Activated B cell treated with CpG ODN at 0.5 μM for 24 hours (primary cell): ENCODE data around the gene PRKCE. TPM values are rescaled to one million over a fixed set of nuclear protein-coding genes. Genes with fewer than 3 reads are reported as not detected.

ENCODE experiments used
- ATAC-seq: fragments of 200-7000 bp; cut with Tn5 transposase; one replicate; pipeline ENCODE4 v1.10.0; 2021; ENCODE audit warnings: low read depth, mild to moderate bottlenecking, moderate library complexity
- CTCF ChIA-PET: fragments of 350-600 bp; sonication (Branson Sonifier 250); formaldehyde crosslinking; loops from one replicate; lab custom pipeline; 2021; ENCODE audit warnings: antibody characterized with exemption; lab: Charles Lee
- POLR2A ChIA-PET: fragments of 350-600 bp; sonication (Branson Sonifier 250); formaldehyde crosslinking; loops from one replicate; lab custom pipeline; 2021; ENCODE audit warnings: antibody characterized with exemption; lab: Charles Lee
- DNase-seq: peaks from one replicate; pipeline ENCODE4 v3.0.0; 2022
- H3K27ac Mint-ChIP-seq: one replicate; pipeline ENCODE4 v1.8.0; 2020; ENCODE audit warnings: mixed read lengths
- H3K27me3 Mint-ChIP-seq: one replicate; pipeline ENCODE4 v1.8.0; 2021; ENCODE audit warnings: mixed read lengths
- H3K36me3 Mint-ChIP-seq: one replicate; pipeline ENCODE4 v1.8.0; 2021; ENCODE audit warnings: low read depth, mixed read lengths
- H3K4me1 Mint-ChIP-seq: one replicate; pipeline ENCODE4 v1.8.0; 2021; ENCODE audit warnings: mixed read lengths
- H3K4me3 Mint-ChIP-seq: one replicate; pipeline ENCODE4 v1.8.0; 2020; ENCODE audit warnings: mild to moderate bottlenecking, mixed read lengths
- H3K9me3 Mint-ChIP-seq: one replicate; pipeline ENCODE4 v1.8.0; 2020; ENCODE audit warnings: mixed read lengths
- intact Hi-C: fragments of 100-400 bp; cut with micrococcal nuclease; formaldehyde crosslinking; loops from one replicate; pipeline ENCODE4 v1.15.1; 2024
- total RNA-seq: library from RNA; stranded (reverse); gene quantifications from 2 replicates; pipeline ENCODE4 v1.2.3, GENCODE V29; 2022
- TF ChIP-seq, protein P1 (sequence below): fragments of 200-600 bp; IDR thresholded peaks from one replicate; pipeline ENCODE4 v1.8.0; 2022; ENCODE audit warnings: antibody characterized with exemption, mild to moderate bottlenecking

PRKCE gene
- total RNA-seq, 1 donor from 2014 or later, result 53.8 TPM

DNA sequence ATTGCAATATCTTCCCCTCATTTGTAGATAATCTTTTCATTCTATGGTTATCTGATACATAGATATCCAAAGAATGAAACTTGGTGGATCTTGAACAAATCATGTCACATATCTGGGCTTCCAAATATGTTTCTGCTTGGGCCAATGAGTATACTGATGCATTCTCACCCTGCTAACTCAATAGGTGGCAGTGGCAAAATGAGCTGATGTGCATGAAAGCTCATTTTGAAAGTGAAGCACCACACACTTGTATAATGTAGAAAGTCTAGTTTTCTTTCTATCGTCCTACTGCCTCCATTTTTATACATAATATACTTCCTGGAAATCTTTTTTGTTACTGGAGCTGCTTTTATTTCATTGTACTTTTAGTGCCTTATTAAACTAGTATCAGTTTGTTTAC is 208.2 kb downstream of the PRKCE start:
- ChIA-PET POLR2A (interaction anchor here (0.8 kb wide), 1 partner anchor 10 kb away, joined by 3 read pairs; no protein-coding TSS in a partner anchor), CTCF (interaction anchor here (1.2 to 1.4 kb wide), 2 partner anchors 12 to 24 kb away, joined by 3 to 4 read pairs; no protein-coding TSS in a partner anchor)
- H3K9me3 Mint-ChIP-seq, result no peaks in the 10 kb centered on the region
- no peak overlapping the region for H3K4me3 Mint-ChIP-seq
- peaks cover 40% of the 10 kb centered on the region for H3K4me1 Mint-ChIP-seq
- intact Hi-C loops, result loop anchor here (2.0 kb wide), 1 partner anchor 17 kb away; no protein-coding TSS in a partner anchor
- DNase-seq (no peak), ATAC-seq (no peak)
- H3K36me3 Mint-ChIP-seq, result no peaks in the 10 kb centered on the region
- no peaks in the 10 kb centered on the region for H3K27me3 Mint-ChIP-seq
- H3K27ac Mint-ChIP-seq, result no peak overlapping the region
- TF ChIP-seq, protein P1, sequence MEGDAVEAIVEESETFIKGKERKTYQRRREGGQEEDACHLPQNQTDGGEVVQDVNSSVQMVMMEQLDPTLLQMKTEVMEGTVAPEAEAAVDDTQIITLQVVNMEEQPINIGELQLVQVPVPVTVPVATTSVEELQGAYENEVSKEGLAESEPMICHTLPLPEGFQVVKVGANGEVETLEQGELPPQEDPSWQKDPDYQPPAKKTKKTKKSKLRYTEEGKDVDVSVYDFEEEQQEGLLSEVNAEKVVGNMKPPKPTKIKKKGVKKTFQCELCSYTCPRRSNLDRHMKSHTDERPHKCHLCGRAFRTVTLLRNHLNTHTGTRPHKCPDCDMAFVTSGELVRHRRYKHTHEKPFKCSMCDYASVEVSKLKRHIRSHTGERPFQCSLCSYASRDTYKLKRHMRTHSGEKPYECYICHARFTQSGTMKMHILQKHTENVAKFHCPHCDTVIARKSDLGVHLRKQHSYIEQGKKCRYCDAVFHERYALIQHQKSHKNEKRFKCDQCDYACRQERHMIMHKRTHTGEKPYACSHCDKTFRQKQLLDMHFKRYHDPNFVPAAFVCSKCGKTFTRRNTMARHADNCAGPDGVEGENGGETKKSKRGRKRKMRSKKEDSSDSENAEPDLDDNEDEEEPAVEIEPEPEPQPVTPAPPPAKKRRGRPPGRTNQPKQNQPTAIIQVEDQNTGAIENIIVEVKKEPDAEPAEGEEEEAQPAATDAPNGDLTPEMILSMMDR, result no peak

DNA sequence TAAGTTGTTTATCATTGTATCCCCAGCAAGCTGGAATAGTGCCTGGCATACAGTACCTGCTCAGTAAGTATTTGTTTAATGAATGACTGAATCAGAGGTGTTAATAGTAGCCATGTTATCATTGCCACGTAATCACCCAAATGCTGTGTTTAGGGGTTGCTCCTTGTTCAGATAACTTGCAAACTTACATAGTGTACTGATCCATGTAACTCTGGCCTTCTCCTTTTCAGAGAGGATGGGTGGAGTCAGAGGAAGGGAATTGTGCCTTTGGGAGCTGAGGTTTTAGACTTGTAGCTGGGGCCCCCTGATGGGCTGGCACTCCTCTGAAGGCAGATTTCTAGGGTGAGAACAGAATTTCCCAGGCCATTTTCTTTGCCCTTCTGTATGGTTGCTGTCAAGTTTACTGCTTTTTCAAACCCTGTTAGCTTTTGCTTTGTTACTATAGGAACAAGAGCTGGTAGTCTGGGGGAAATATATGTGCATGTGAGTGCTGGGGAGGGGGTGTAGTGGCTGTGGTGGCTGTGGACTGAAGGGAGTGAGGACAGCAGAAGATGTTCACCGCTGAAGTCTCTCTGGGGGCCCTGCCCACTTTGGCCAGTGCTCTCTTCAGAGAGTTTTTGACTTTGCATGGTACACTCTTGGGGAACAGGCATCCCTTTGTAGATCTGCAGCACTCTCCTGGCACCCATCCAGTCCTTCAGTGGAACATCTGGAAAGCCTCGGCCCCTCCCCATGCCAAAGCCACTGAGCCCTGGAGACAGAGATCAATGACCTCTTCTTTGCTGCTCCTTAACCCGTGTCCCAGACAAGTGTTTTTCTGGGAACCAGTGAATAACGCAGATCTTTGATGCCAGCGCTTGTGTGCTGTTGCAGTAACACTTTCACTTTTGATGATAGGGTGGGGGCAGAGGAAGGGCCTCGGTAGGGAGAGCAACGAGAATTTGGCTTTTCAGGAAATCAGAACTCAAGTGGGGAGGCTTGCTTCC is 209.0 kb downstream of the PRKCE start:
- Mint-ChIP-seq H3K27me3 (no peaks in the 10 kb centered on the region), H3K4me1 (peaks cover 39% of the 10 kb centered on the region), H3K4me3 (peak overlapping the region; percentile 84), H3K27ac (peak overlapping the region; percentile 81), H3K9me3 (no peaks in the 10 kb centered on the region), H3K36me3 (no peaks in the 10 kb centered on the region)
- no peak for DNase-seq
- TF ChIP-seq, protein P1, result no peak
- peak; percentile 52 for ATAC-seq
- intact Hi-C loops, result loop anchor here (2.0 kb wide), 1 partner anchor 18 kb away; no protein-coding TSS in a partner anchor
- POLR2A ChIA-PET, result interaction anchor here (0.8 kb wide), 1 partner anchor 10 kb away, joined by 3 read pairs; no protein-coding TSS in a partner anchor
- CTCF ChIA-PET, result interaction anchor here (1.2 to 1.4 kb wide), 2 partner anchors 13 to 23 kb away, joined by 3 to 4 read pairs; no protein-coding TSS in a partner anchor

DNA sequence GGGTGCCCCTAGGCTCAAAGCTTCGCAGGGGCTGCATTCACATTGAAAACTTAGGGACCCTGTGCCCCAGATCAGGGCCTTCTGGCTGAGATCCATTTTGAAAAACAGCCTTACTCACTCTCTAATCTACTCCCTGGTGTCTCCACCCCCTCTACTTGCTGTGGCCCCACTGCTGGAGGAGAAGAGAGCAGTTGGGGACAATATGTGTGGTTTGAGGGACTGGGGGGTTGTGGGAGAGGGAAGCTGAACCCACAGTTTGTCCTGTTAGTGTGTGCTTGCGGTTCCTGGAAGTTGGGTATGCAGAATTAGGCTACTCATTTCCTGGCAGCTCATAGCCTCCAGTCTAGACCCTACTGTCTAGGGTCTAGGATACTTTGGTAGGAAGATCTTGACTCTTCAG is 211.4 kb downstream of the PRKCE start:
- intact Hi-C loops, result no loop called here
- no peak for ATAC-seq
- H3K27ac Mint-ChIP-seq, result no peak overlapping the region

DNA sequence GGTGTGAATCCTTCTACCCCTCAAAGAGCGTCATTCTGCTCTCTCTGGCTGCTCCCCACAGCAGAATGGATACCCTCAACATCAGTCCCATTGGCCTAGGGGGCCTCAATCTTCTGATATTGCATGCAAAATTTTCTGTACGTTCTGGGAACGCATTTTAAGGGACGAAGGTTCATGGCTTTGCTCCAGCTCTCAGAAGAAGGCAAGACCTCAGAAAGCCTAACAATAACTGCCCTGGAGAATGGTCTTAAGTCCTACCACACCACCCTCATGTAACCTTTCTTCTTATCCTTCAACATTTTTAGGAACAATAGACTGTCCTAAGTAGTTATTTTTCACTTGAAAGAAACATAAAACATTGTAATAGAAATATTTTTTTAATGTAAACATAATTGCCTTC is 212.6 kb downstream of the PRKCE start:
- H3K27me3 Mint-ChIP-seq, result no peaks in the 10 kb centered on the region
- no peak overlapping the region for H3K27ac Mint-ChIP-seq
- no peaks in the 10 kb centered on the region for H3K9me3 Mint-ChIP-seq
- intact Hi-C loops, result no loop called here
- no peaks in the 10 kb centered on the region for H3K36me3 Mint-ChIP-seq
- TF ChIP-seq, protein P1, result no peak
- no peak overlapping the region for H3K4me3 Mint-ChIP-seq
- ATAC-seq (no peak), DNase-seq (no peak)
- CTCF ChIA-PET, result no interaction called here
- POLR2A ChIA-PET, result no interaction called here
- peaks cover 29% of the 10 kb centered on the region for H3K4me1 Mint-ChIP-seq

More for the DNA sequence above, 211.4 kb downstream of the PRKCE start:
- Mint-ChIP-seq H3K4me3 (no peak overlapping the region), H3K4me1 (peaks cover 30% of the 10 kb centered on the region), H3K9me3 (no peaks in the 10 kb centered on the region), H3K27me3 (no peaks in the 10 kb centered on the region), H3K36me3 (no peaks in the 10 kb centered on the region)
- TF ChIP-seq, protein P1, result no peak
- CTCF ChIA-PET, result no interaction called here
- POLR2A ChIA-PET, result no interaction called here
- no peak for DNase-seq

DNA sequence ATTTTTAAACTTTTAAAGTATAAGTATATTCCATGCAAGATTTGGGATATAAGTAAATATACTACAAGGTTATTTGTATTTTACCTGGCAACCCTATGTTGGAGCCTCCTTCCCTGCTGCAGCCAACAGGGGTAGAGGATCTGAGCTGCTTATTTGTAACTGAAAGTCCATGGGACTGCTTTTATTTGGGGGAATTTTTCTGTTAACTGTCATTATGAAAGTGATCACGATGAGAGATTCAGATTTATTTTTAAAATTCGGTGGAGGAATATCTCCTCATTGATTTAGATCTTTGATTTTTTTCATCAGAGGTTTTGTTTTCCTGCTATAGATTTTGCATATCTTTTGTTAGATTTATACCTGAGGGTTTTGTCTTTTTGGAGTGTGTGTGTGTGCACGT is 215.9 kb downstream of the PRKCE start:
- Mint-ChIP-seq H3K36me3 (peaks cover 4% of the 10 kb centered on the region), H3K4me3 (no peak overlapping the region), H3K27me3 (no peaks in the 10 kb centered on the region), H3K9me3 (no peaks in the 10 kb centered on the region), H3K4me1 (peaks cover 23% of the 10 kb centered on the region), H3K27ac (no peak overlapping the region)
- DNase-seq (no peak), ATAC-seq (no peak)
- intact Hi-C loops, result loop anchor here (5.0 kb wide), 1 partner anchor 35 kb away; no protein-coding TSS in a partner anchor
- CTCF ChIA-PET, result interaction anchor here (2.3 kb wide), 1 partner anchor 24 kb away, joined by 5 read pairs; no protein-coding TSS in a partner anchor
- TF ChIP-seq, protein P1, result no peak
- POLR2A ChIA-PET, result interaction anchor here (0.6 to 1.0 kb wide), 5 partner anchors 32 to 288 kb away, joined by 3 to 6 read pairs (median 5); no protein-coding TSS in a partner anchor
